ENCODE results near the gene XG. TPM values are rescaled to one million over a fixed set of nuclear protein-coding genes. Genes with fewer than 3 reads are reported as not detected.
"Not testable (repeated sequence)": the region's sequence is repeated elsewhere in the genome, so short reads cannot be mapped to it uniquely, and the experiment has no call there.

The XG gene
- total and polyA plus RNA-seq, 2 of the 4 experiments (the other 2 are of a cell fraction) = under 0.01 TPM; not detected in 1

GRCh38 chrX:2761246-2761645, 9.4 kb downstream of the XG start:
- Histone ChIP-seq H3K36me3 (ENCODE audit: control insufficient read depth, insufficient read depth, low read length) (no peaks in the 10 kb centered on the region), H3K79me1 (ENCODE audit: low read depth in 1 of 2, low read length in 2 of 2) (no peaks in the 10 kb centered on the region), H3K9me3 (ENCODE audit: control insufficient read depth, insufficient read depth, low read length) (no peaks in the 10 kb centered on the region; the same call in 1 of the 2 replicates), H4K5ac (ENCODE audit: low read depth, low read length) (no peak overlapping the region), H3K4me1 (ENCODE audit: control insufficient read depth, insufficient read depth, low read length) (no peaks in the 10 kb centered on the region), H2AK5ac (ENCODE audit: low read depth, low read length) (no peak overlapping the region), H3K4me3 (ENCODE audit: insufficient read depth, low read depth, low read length) (no peak overlapping the region), H2BK5ac (ENCODE audit: low read depth, low read length, poor library complexity, severe bottlenecking) (no peak overlapping the region), H3K9ac (ENCODE audit: low read depth, low read length) (no peak overlapping the region), H2AFZ (replicated peaks; ENCODE audit: low read length, poor library complexity) (no peak overlapping the region), H3K56ac (ENCODE audit: extremely low read depth, insufficient read depth, low read length) (no peak overlapping the region), H3K23ac (ENCODE audit: low read depth, low read length) (no peak overlapping the region), H3K9me1 (ENCODE audit: insufficient read depth, low read length) (no peaks in the 10 kb centered on the region), H2AK9ac (replicated peaks; ENCODE audit: low read depth, low read length, poor library complexity) (no peak overlapping the region), H2BK15ac (ENCODE audit: low read depth, low read length) (no peak overlapping the region), H4K91ac (ENCODE audit: insufficient read depth, low read depth, low read length) (no peak overlapping the region), H3K4ac (ENCODE audit: low read depth, low read length) (no peak overlapping the region), H2BK120ac (ENCODE audit: low read depth, low read length) (no peak overlapping the region), H3K4me2 (ENCODE audit: low read depth, low read length) (no peak overlapping the region), H3K14ac (replicated peaks; ENCODE audit: low read depth, low read length) (no peak overlapping the region), H4K20me1 (ENCODE audit: insufficient read depth, low read length) (no peaks in the 10 kb centered on the region), H3K27ac (ENCODE audit: insufficient read depth, low read length) (no peak overlapping the region), H3K18ac (ENCODE audit: low read depth, low read length) (no peak overlapping the region), H4K8ac (ENCODE audit: low read depth in 2 of 2, low read length in 2 of 2) (no peak overlapping the region), H3K27me3 (ENCODE audit: control insufficient read depth, insufficient read depth, low read length) (peaks cover 3% of the 10 kb centered on the region; the same call in 1 of the 2 replicates), H2BK20ac (ENCODE audit: low read depth, low read length) (no peak overlapping the region)
- BruUV-seq (replicated peaks) = no TSS peak
- TF ChIP-seq USF2 (IDR thresholded peaks at IDR 0.05; ENCODE audit: low read depth, low read length) = no peak
- intact Hi-C loops (cut with micrococcal nuclease) (no loop called here), in situ Hi-C loops (cut with MboI; ENCODE audit: low sequenced_read_pairs) (no loop called here), dilution Hi-C loops (cut with HindIII; ENCODE audit: low sequenced_read_pairs, unreplicated experiment) (no loop called here)
- POLR2A ChIA-PET (ENCODE audit: unreplicated experiment) = no interaction called here
- WGBS, 2 experiments (ENCODE audit: extremely low coverage in 2 of 2, insufficient read length in 1 of 2) = no CpG with 5 or more reads among the region's 2 CpGs
- ATAC-seq (ENCODE audit: low read depth) = no peak
- no peak for DNase-seq
- CTCF ChIA-PET = no interaction called here

- POLR2A ChIA-PET (ENCODE audit: unreplicated experiment); H2AFZ ChIP-seq (replicated peaks; ENCODE audit: low read length, poor library complexity); H3K4me2 ChIP-seq (ENCODE audit: low read depth, low read length); H3K27ac ChIP-seq (ENCODE audit: insufficient read depth, low read length); H2BK20ac ChIP-seq (ENCODE audit: low read depth, low read length); H3K9me1 ChIP-seq (ENCODE audit: insufficient read depth, low read length); ATAC-seq (ENCODE audit: low read depth); H3K36me3 ChIP-seq (ENCODE audit: control insufficient read depth, insufficient read depth, low read length); intact Hi-C loops (cut with micrococcal nuclease); H3K56ac ChIP-seq (ENCODE audit: extremely low read depth, insufficient read depth, low read length); H3K4me1 ChIP-seq (ENCODE audit: control insufficient read depth, insufficient read depth, low read length); H3K18ac ChIP-seq (ENCODE audit: low read depth, low read length); in situ Hi-C loops (cut with MboI; ENCODE audit: low sequenced_read_pairs); H3K27me3 ChIP-seq (ENCODE audit: control insufficient read depth, insufficient read depth, low read length); H4K5ac ChIP-seq (ENCODE audit: low read depth, low read length); H4K91ac ChIP-seq (ENCODE audit: insufficient read depth, low read depth, low read length); H3K4ac ChIP-seq (ENCODE audit: low read depth, low read length); H4K8ac ChIP-seq (ENCODE audit: low read depth in 2 of 2, low read length in 2 of 2); H2BK5ac ChIP-seq (ENCODE audit: low read depth, low read length, poor library complexity, severe bottlenecking); H2BK15ac ChIP-seq (ENCODE audit: low read depth, low read length); H2AK9ac ChIP-seq (replicated peaks; ENCODE audit: low read depth, low read length, poor library complexity); H2BK120ac ChIP-seq (ENCODE audit: low read depth, low read length); H3K4me3 ChIP-seq (ENCODE audit: insufficient read depth, low read depth, low read length); BruUV-seq (replicated peaks); DNase-seq; H2AK5ac ChIP-seq (ENCODE audit: low read depth, low read length); H3K14ac ChIP-seq (replicated peaks; ENCODE audit: low read depth, low read length); dilution Hi-C loops (cut with HindIII; ENCODE audit: low sequenced_read_pairs, unreplicated experiment); H3K9me3 ChIP-seq (ENCODE audit: control insufficient read depth, insufficient read depth, low read length); CTCF ChIA-PET; H3K79me1 ChIP-seq (ENCODE audit: low read depth in 1 of 2, low read length in 2 of 2); H4K20me1 ChIP-seq (ENCODE audit: insufficient read depth, low read length); H3K23ac ChIP-seq (ENCODE audit: low read depth, low read length); H3K9ac ChIP-seq (ENCODE audit: low read depth, low read length): not testable (repeated sequence)
- no CpG with 5 or more reads among the region's 4 CpGs for WGBS, 2 experiments (ENCODE audit: extremely low coverage in 2 of 2, insufficient read length in 1 of 2)
Observed at GRCh38 chrX:2762671-2763070, 10.8 kb downstream of the XG start.

Measured in IMR-90 (cell line).